HEK293 (cell line): ENCODE measurements around the gene GGTA1.

Experiments
- BCL11B ChIP-seq: fragments of 450-650 bp; formaldehyde crosslinking; IDR thresholded peaks from 2 replicates; pipeline ENCODE4 v1.5.1; 2016; ENCODE audit warnings: low read depth, missing biosample characterization, missing genetic modification characterization
- ZBTB11 ChIP-seq: fragments of 450-650 bp; formaldehyde crosslinking; conservative IDR thresholded peaks from 2 replicates; pipeline ENCODE4 v1.5.1; 2016; ENCODE audit warnings: low read depth, missing biosample characterization, missing genetic modification characterization
- ZBTB21 ChIP-seq: fragments of 450-650 bp; formaldehyde crosslinking; IDR thresholded peaks from 2 replicates; pipeline ENCODE4 v1.5.1; 2017; ENCODE audit warnings: missing biosample characterization, missing genetic modification characterization
- ZNF133 ChIP-seq: fragments of 450-650 bp; formaldehyde crosslinking; IDR thresholded peaks from 2 replicates; pipeline ENCODE4 v1.5.1; 2016; ENCODE audit warnings: missing biosample characterization, missing genetic modification characterization
- ZNF214 ChIP-seq: fragments of 450-650 bp; formaldehyde crosslinking; IDR thresholded peaks from 2 replicates; pipeline ENCODE4 v1.5.1; 2017; ENCODE audit warnings: missing biosample characterization, mild to moderate bottlenecking, missing genetic modification characterization, borderline replicate concordance
- ZNF24 ChIP-seq: fragments of 450-650 bp; formaldehyde crosslinking; IDR thresholded peaks from 2 replicates; pipeline ENCODE4 v1.5.1; 2016; ENCODE audit warnings: missing biosample characterization, missing genetic modification characterization
- ZNF335 ChIP-seq: fragments of 450-650 bp; formaldehyde crosslinking; conservative IDR thresholded peaks from 2 replicates; pipeline ENCODE4 v1.5.1; 2016; ENCODE audit warnings: missing biosample characterization, missing genetic modification characterization
- ZNF354C ChIP-seq: fragments of 450-650 bp; formaldehyde crosslinking; IDR thresholded peaks from 2 replicates; pipeline ENCODE4 v1.5.1; 2016; ENCODE audit warnings: missing biosample characterization, missing genetic modification characterization, low read depth, borderline replicate concordance
- ZNF621 ChIP-seq: fragments of 450-650 bp; formaldehyde crosslinking; IDR thresholded peaks from 2 replicates; pipeline ENCODE4 v1.5.1; 2017; ENCODE audit warnings: missing biosample characterization, missing genetic modification characterization
- TF ChIP-seq, protein P1 (sequence below): IDR thresholded peaks from 2 replicates; pipeline ENCODE4 v1.6.1; 2011; ENCODE audit warnings: mild to moderate bottlenecking, low read depth, low read length, borderline replicate concordance
- TF ChIP-seq, protein P2 (sequence below): fragments of 450-650 bp; formaldehyde crosslinking; IDR thresholded peaks from 2 replicates; pipeline ENCODE4 v1.5.1; 2016; ENCODE audit warnings: missing biosample characterization, missing genetic modification characterization
- TF ChIP-seq, protein P3 (sequence below): fragments of 450-650 bp; formaldehyde crosslinking; IDR thresholded peaks from 2 replicates; pipeline ENCODE4 v1.5.1; 2016; ENCODE audit warnings: missing biosample characterization, missing genetic modification characterization

DNA sequence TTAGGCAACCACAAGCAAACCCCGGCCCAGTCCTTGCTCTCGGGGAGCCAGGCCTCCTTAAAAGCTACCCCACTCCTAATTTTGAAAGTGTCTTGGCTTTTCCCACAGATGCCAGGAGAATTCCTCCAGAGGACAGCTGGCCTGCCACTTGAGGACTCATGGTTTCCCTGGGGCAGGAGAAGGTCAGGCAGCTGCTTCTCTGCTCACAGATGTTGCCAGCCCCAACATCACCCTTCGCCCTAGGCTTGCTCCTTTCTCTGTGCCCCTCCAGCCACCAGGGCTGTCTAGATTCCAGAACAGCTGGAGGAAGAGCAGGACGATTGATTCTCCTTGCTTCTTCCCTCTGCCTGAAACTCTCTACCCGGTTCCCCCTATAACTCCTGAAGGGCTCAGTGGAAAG, 8.5 kb downstream of the GGTA1 start:
- TF ChIP-seq, protein P1, sequence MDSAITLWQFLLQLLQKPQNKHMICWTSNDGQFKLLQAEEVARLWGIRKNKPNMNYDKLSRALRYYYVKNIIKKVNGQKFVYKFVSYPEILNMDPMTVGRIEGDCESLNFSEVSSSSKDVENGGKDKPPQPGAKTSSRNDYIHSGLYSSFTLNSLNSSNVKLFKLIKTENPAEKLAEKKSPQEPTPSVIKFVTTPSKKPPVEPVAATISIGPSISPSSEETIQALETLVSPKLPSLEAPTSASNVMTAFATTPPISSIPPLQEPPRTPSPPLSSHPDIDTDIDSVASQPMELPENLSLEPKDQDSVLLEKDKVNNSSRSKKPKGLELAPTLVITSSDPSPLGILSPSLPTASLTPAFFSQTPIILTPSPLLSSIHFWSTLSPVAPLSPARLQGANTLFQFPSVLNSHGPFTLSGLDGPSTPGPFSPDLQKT = no peak
- TF ChIP-seq ZNF354C (tag by site-specific recombination) (no peak), ZNF335 (tag by site-specific recombination) (no peak), ZNF133 (no peak), ZNF621 (no peak), ZNF24 (no peak), ZBTB11 (tag by site-specific recombination) (no peak), ZNF214 (tag by site-specific recombination) (no peak), ZBTB21 (tag by site-specific recombination) (no peak), BCL11B (no peak)
- TF ChIP-seq, protein P2, sequence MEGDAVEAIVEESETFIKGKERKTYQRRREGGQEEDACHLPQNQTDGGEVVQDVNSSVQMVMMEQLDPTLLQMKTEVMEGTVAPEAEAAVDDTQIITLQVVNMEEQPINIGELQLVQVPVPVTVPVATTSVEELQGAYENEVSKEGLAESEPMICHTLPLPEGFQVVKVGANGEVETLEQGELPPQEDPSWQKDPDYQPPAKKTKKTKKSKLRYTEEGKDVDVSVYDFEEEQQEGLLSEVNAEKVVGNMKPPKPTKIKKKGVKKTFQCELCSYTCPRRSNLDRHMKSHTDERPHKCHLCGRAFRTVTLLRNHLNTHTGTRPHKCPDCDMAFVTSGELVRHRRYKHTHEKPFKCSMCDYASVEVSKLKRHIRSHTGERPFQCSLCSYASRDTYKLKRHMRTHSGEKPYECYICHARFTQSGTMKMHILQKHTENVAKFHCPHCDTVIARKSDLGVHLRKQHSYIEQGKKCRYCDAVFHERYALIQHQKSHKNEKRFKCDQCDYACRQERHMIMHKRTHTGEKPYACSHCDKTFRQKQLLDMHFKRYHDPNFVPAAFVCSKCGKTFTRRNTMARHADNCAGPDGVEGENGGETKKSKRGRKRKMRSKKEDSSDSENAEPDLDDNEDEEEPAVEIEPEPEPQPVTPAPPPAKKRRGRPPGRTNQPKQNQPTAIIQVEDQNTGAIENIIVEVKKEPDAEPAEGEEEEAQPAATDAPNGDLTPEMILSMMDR (tag by site-specific recombination) = no peak
- TF ChIP-seq, protein P3, sequence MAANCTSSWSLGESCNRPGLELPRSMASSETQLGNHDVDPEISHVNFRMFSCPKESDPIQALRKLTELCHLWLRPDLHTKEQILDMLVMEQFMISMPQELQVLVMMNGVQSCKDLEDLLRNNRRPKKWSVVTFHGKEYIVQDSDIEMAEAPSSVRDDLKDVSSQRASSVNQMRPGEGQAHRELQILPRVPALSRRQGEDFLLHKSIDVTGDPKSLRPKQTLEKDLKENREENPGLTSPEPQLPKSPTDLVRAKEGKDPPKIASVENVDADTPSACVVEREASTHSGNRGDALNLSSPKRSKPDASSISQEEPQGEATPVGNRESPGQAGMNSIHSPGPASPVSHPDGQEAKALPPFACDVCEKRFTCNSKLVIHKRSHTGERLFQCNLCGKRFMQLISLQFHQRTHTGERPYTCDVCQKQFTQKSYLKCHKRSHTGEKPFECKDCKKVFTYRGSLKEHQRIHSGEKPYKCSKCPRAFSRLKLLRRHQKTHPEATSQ = no peak
